ENCODE results near the gene SPG21. TPM values are rescaled to one million over a fixed set of nuclear protein-coding genes. Genes with fewer than 3 reads are reported as not detected.

The SPG21 gene
- total and polyA plus RNA-seq, 2 donors, result 44.4 to 71.5 TPM

DNA sequence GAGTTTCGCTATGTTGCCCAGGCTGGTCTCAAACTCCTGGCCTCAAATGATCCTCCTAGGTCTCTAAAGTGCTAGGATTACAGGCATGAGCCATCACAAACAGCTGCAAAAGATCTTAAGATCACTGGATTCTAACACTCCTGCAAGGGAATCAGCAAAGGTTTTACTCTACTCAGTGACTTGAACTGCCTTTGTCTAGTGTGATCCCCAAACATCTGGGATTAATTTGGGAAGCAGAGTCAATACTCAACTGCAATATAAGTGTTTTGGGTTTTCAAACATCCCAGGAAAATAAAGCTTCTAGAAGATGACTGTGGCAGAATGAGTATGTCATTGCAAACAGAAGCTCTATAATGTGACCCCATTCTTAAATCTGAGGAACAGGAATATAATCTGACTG is 7.2 kb downstream of the SPG21 start:
- H3K4me3 ChIP-seq (ENCODE audit: low read length in 2 of 2), result no peak overlapping the region
- no peak for DNase-seq (ENCODE audit: low read depth in 6 of 9, low spot score in 9 of 9)
- WGBS, result 95% methylated on average over 1 of the region's 1 CpG
- no peaks in the 10 kb centered on the region for H3K27me3 ChIP-seq (ENCODE audit: control insufficient read depth in 2 of 2, insufficient read depth in 1 of 2, low read length in 1 of 2)
- no peak overlapping the region for H3K27ac ChIP-seq (ENCODE audit: low read depth in 1 of 2, low read length in 1 of 2)
- no peaks in the 10 kb centered on the region for H3K9me3 ChIP-seq (ENCODE audit: control insufficient read depth in 2 of 2, insufficient read depth in 1 of 2, low read length in 1 of 2)
- peaks cover 14 to 36% of the 10 kb centered on the region in 2 donors for H3K36me3 ChIP-seq (ENCODE audit: control insufficient read depth in 2 of 2, insufficient read depth in 2 of 2, low read length in 1 of 2)
- peaks cover 0 to 9% of the 10 kb centered on the region in 2 donors for H3K4me1 ChIP-seq (ENCODE audit: control insufficient read depth in 2 of 2, insufficient read depth in 2 of 2, low read length in 2 of 2)

GRCh38 chr15:64981812-64982431 is 7.8 kb downstream of the SPG21 start:
- DNase-seq (ENCODE audit: low read depth in 6 of 9, low spot score in 9 of 9), result no peak
- no peaks in the 10 kb centered on the region for H3K9me3 ChIP-seq (ENCODE audit: control insufficient read depth in 2 of 2, insufficient read depth in 1 of 2, low read length in 1 of 2)
- WGBS, result 97% methylated on average over 6 of the region's 6 CpGs
- H3K4me3 ChIP-seq (ENCODE audit: low read length in 2 of 2), result no peak overlapping the region
- no peak overlapping the region for H3K27ac ChIP-seq (ENCODE audit: low read depth in 1 of 2, low read length in 1 of 2)
- peaks cover 14 to 42% of the 10 kb centered on the region in 2 donors for H3K36me3 ChIP-seq (ENCODE audit: control insufficient read depth in 2 of 2, insufficient read depth in 2 of 2, low read length in 1 of 2)
- no peaks in the 10 kb centered on the region for H3K27me3 ChIP-seq (ENCODE audit: control insufficient read depth in 2 of 2, insufficient read depth in 1 of 2, low read length in 1 of 2)
- H3K4me1 ChIP-seq (ENCODE audit: control insufficient read depth in 2 of 2, insufficient read depth in 2 of 2, low read length in 2 of 2), result peaks cover 0 to 9% of the 10 kb centered on the region in 2 donors

GRCh38 chr15:64979252-64979710 is 10.4 kb downstream of the SPG21 start:
- no peak for DNase-seq (ENCODE audit: low read depth in 6 of 9, low spot score in 9 of 9)
- Histone ChIP-seq H3K9me3 (ENCODE audit: control insufficient read depth in 2 of 2, insufficient read depth in 1 of 2, low read length in 1 of 2) (no peaks in the 10 kb centered on the region), H3K27me3 (ENCODE audit: control insufficient read depth in 2 of 2, insufficient read depth in 1 of 2, low read length in 1 of 2) (no peaks in the 10 kb centered on the region), H3K27ac (ENCODE audit: low read depth in 1 of 2, low read length in 1 of 2) (no peak overlapping the region), H3K4me3 (ENCODE audit: low read length in 2 of 2) (no peak overlapping the region), H3K36me3 (ENCODE audit: control insufficient read depth in 2 of 2, insufficient read depth in 2 of 2, low read length in 1 of 2) (peaks cover 14 to 62% of the 10 kb centered on the region in 2 donors), H3K4me1 (ENCODE audit: control insufficient read depth in 2 of 2, insufficient read depth in 2 of 2, low read length in 2 of 2) (peaks cover 0 to under 1% of the 10 kb centered on the region in 2 donors)
- 97% methylated on average over 7 of the region's 7 CpGs for WGBS

DNA sequence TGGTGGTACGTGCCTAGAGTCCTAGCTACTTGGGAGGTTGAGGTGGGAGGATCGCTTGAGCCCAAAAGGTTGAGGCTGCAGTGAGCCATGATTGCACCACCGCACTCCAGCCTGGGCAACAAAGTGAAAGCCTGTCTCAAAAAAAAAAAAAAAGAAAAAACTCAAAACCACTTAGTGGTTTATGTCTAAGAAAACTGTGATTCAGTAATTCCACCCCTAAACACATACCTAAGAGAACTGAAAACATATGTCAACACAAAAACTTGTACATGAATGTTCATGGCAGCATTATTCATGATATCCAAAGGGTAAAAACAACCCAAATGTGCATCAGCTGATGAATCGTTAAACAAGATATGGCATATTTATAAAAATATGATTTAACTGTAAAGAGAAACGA is 14.3 kb downstream of the SPG21 start:
- no peak for DNase-seq (ENCODE audit: low read depth in 6 of 9, low spot score in 9 of 9)
- WGBS, result 89% methylated on average over 5 of the region's 5 CpGs
- Histone ChIP-seq H3K4me1 (ENCODE audit: control insufficient read depth in 2 of 2, insufficient read depth in 2 of 2, low read length in 2 of 2) (no peaks in the 10 kb centered on the region), H3K36me3 (ENCODE audit: control insufficient read depth in 2 of 2, insufficient read depth in 2 of 2, low read length in 1 of 2) (peaks cover 23 to 68% of the 10 kb centered on the region in 2 donors), H3K9me3 (ENCODE audit: control insufficient read depth in 2 of 2, insufficient read depth in 1 of 2, low read length in 1 of 2) (no peaks in the 10 kb centered on the region), H3K4me3 (ENCODE audit: low read length in 2 of 2) (no peak overlapping the region), H3K27me3 (ENCODE audit: control insufficient read depth in 2 of 2, insufficient read depth in 1 of 2, low read length in 1 of 2) (no peaks in the 10 kb centered on the region), H3K27ac (ENCODE audit: low read depth in 1 of 2, low read length in 1 of 2) (no peak overlapping the region)

GRCh38 chr15:64970698-64971097 is 19.0 kb downstream of the SPG21 start:
- no peak for DNase-seq (ENCODE audit: low read depth in 6 of 9, low spot score in 9 of 9)
- no peaks in the 10 kb centered on the region for H3K9me3 ChIP-seq (ENCODE audit: control insufficient read depth in 2 of 2, insufficient read depth in 1 of 2, low read length in 1 of 2)
- no peaks in the 10 kb centered on the region for H3K27me3 ChIP-seq (ENCODE audit: control insufficient read depth in 2 of 2, insufficient read depth in 1 of 2, low read length in 1 of 2)
- peaks cover 34 to 57% of the 10 kb centered on the region in 2 donors for H3K36me3 ChIP-seq (ENCODE audit: control insufficient read depth in 2 of 2, insufficient read depth in 2 of 2, low read length in 1 of 2)
- no peaks in the 10 kb centered on the region for H3K4me1 ChIP-seq (ENCODE audit: control insufficient read depth in 2 of 2, insufficient read depth in 2 of 2, low read length in 2 of 2)
- WGBS, result 98% methylated on average over 7 of the region's 7 CpGs
- H3K27ac ChIP-seq (ENCODE audit: low read depth in 1 of 2, low read length in 1 of 2), result no peak overlapping the region
- H3K4me3 ChIP-seq (ENCODE audit: low read length in 2 of 2), result no peak overlapping the region

- 96% methylated on average over 1 of the region's 1 CpG for WGBS
- DNase-seq (ENCODE audit: low read depth in 6 of 9, low spot score in 9 of 9), result no peak
- no peak overlapping the region for H3K4me3 ChIP-seq (ENCODE audit: low read length in 2 of 2)
- peaks cover 45 to 59% of the 10 kb centered on the region in 2 donors for H3K36me3 ChIP-seq (ENCODE audit: control insufficient read depth in 2 of 2, insufficient read depth in 2 of 2, low read length in 1 of 2)
- no peaks in the 10 kb centered on the region for H3K27me3 ChIP-seq (ENCODE audit: control insufficient read depth in 2 of 2, insufficient read depth in 1 of 2, low read length in 1 of 2)
- no peak overlapping the region for H3K27ac ChIP-seq (ENCODE audit: low read depth in 1 of 2, low read length in 1 of 2)
- H3K9me3 ChIP-seq (ENCODE audit: control insufficient read depth in 2 of 2, insufficient read depth in 1 of 2, low read length in 1 of 2), result no peaks in the 10 kb centered on the region
- no peaks in the 10 kb centered on the region for H3K4me1 ChIP-seq (ENCODE audit: control insufficient read depth in 2 of 2, insufficient read depth in 2 of 2, low read length in 2 of 2)
Observed at GRCh38 chr15:64969401-64969800, 20.3 kb downstream of the SPG21 start.

DNA sequence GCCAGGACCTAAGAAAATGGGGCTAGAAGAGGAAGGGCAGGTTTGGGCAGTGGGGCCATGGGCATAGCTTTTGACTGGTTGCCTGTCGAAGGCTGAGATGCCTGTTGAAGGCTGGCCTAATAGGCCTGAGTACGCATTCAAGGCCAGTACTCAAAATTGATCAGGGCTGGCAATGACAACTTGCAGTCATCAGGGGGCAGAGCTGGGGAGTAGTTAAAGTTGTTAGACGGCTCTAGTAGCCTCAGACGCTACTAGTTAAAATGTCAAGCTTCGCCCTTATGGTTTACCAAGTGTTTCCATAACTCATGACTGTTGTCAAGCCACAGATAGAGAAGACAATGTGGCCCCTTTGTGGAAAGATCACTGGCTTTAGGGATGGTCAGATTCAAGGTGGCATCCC is 28.7 kb downstream of the SPG21 start:
- Histone ChIP-seq H3K36me3 (ENCODE audit: control insufficient read depth in 2 of 2, insufficient read depth in 2 of 2, low read length in 1 of 2) (peaks cover 57 to 72% of the 10 kb centered on the region in 2 donors), H3K27me3 (ENCODE audit: control insufficient read depth in 2 of 2, insufficient read depth in 1 of 2, low read length in 1 of 2) (no peaks in the 10 kb centered on the region)
- 98% methylated on average over 5 of the region's 5 CpGs for WGBS

GRCh38 chr15:64960153-64960552 is 29.6 kb downstream of the SPG21 start:
- DNase-seq (ENCODE audit: low read depth in 6 of 9, low spot score in 9 of 9), result no peak
- no peaks in the 10 kb centered on the region for H3K4me1 ChIP-seq (ENCODE audit: control insufficient read depth in 2 of 2, insufficient read depth in 2 of 2, low read length in 2 of 2)
- no peaks in the 10 kb centered on the region for H3K27me3 ChIP-seq (ENCODE audit: control insufficient read depth in 2 of 2, insufficient read depth in 1 of 2, low read length in 1 of 2)
- WGBS, result over 99% methylated on average over 6 of the region's 6 CpGs
- H3K36me3 ChIP-seq (ENCODE audit: control insufficient read depth in 2 of 2, insufficient read depth in 2 of 2, low read length in 1 of 2), result peaks cover 58 to 77% of the 10 kb centered on the region in 2 donors
- H3K4me3 ChIP-seq (ENCODE audit: low read length in 2 of 2), result no peak overlapping the region
- H3K9me3 ChIP-seq (ENCODE audit: control insufficient read depth in 2 of 2, insufficient read depth in 1 of 2, low read length in 1 of 2), result no peaks in the 10 kb centered on the region
- H3K27ac ChIP-seq (ENCODE audit: low read depth in 1 of 2, low read length in 1 of 2), result no peak overlapping the region

More for the DNA sequence above, 28.7 kb downstream of the SPG21 start:
- H3K9me3 ChIP-seq (ENCODE audit: control insufficient read depth in 2 of 2, insufficient read depth in 1 of 2, low read length in 1 of 2), result no peaks in the 10 kb centered on the region
- H3K27ac ChIP-seq (ENCODE audit: low read depth in 1 of 2, low read length in 1 of 2), result no peak overlapping the region
- no peak overlapping the region for H3K4me3 ChIP-seq (ENCODE audit: low read length in 2 of 2)
- no peaks in the 10 kb centered on the region for H3K4me1 ChIP-seq (ENCODE audit: control insufficient read depth in 2 of 2, insufficient read depth in 2 of 2, low read length in 2 of 2)
- DNase-seq (ENCODE audit: low read depth in 6 of 9, low spot score in 9 of 9), result no peak

GRCh38 chr15:64959128-64959527 is 30.6 kb downstream of the SPG21 start:
- no peaks in the 10 kb centered on the region for H3K4me1 ChIP-seq (ENCODE audit: control insufficient read depth in 2 of 2, insufficient read depth in 2 of 2, low read length in 2 of 2)
- H3K4me3 ChIP-seq (ENCODE audit: low read length in 2 of 2), result no peak overlapping the region
- H3K9me3 ChIP-seq (ENCODE audit: control insufficient read depth in 2 of 2, insufficient read depth in 1 of 2, low read length in 1 of 2), result no peaks in the 10 kb centered on the region
- no peaks in the 10 kb centered on the region for H3K27me3 ChIP-seq (ENCODE audit: control insufficient read depth in 2 of 2, insufficient read depth in 1 of 2, low read length in 1 of 2)
- no peak overlapping the region for H3K27ac ChIP-seq (ENCODE audit: low read depth in 1 of 2, low read length in 1 of 2)
- H3K36me3 ChIP-seq (ENCODE audit: control insufficient read depth in 2 of 2, insufficient read depth in 2 of 2, low read length in 1 of 2), result peaks cover 51 to 69% of the 10 kb centered on the region in 2 donors
- no peak for DNase-seq (ENCODE audit: low read depth in 6 of 9, low spot score in 9 of 9)
- WGBS, result 97% methylated on average over 9 of the region's 9 CpGs

Data from thymus (tissue), 11 donors.